Measurements from ENCODE around the gene RNPEP.
"Not testable (repeated sequence)": the region's sequence is repeated elsewhere in the genome, so short reads cannot be mapped to it uniquely, and the experiment has no call there.

Gene RNPEP

DNA sequence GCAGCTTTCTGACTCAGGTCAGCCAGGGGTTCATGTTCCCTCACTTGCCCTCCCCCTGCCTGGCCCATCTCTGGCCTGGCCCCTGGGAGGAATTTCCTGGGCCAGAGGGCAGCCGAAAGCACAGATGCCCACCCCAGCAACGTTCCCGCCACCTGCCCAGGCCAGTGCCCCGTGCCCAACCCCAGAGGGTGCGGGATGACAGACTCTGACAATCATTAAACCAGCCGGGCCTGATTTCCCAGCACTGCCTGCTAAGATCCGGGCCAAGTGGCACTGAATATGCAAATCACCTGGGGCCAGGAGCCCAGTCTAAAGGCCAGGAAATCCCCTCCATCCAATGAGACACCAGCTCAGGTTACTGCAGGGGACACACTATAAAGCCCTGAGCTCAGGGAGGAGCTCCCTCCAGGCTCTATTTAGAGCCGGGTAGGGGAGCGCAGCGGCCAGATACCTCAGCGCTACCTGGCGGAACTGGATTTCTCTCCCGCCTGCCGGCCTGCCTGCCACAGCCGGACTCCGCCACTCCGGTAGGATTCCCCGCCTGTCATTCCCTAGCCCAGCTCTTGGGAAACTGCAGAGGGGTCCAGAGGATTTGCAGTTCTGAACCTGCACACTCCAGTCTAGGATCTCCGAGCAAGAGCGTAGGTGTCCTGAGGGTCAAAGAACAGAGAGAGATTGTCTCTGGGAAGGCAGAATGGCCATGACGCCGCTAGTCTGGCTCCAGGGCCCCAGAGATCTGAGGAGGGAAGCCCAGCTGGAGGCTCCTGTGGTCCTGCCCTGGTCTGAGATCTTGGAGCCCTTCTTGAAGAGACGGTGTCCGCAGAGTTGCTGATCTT lies 27.9 kb downstream of the RNPEP start, which contains the start of gene ELF3:
ELF3 (plus strand) TSS at position 408 of the 836 bp plus-strand sequence. CDS start 550 bp downstream, outside the sequence.
- no peak for DNase-seq (ENCODE audit: low read depth)

DNA sequence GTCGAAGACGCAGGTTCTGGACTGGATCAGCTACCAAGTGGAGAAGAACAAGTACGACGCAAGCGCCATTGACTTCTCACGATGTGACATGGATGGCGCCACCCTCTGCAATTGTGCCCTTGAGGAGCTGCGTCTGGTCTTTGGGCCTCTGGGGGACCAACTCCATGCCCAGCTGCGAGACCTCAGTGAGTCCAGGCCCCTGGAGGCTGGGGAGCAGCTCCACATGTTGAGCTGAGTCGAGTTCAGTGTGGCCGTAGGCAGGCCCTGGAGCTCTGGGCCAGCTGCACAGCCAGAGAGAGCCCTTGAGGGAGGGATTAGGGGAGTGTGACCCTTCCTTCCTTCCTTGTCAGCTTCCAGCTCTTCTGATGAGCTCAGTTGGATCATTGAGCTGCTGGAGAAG lies 29.5 kb downstream of the RNPEP start:
- DNase-seq (ENCODE audit: low read depth), result no peak

DNA sequence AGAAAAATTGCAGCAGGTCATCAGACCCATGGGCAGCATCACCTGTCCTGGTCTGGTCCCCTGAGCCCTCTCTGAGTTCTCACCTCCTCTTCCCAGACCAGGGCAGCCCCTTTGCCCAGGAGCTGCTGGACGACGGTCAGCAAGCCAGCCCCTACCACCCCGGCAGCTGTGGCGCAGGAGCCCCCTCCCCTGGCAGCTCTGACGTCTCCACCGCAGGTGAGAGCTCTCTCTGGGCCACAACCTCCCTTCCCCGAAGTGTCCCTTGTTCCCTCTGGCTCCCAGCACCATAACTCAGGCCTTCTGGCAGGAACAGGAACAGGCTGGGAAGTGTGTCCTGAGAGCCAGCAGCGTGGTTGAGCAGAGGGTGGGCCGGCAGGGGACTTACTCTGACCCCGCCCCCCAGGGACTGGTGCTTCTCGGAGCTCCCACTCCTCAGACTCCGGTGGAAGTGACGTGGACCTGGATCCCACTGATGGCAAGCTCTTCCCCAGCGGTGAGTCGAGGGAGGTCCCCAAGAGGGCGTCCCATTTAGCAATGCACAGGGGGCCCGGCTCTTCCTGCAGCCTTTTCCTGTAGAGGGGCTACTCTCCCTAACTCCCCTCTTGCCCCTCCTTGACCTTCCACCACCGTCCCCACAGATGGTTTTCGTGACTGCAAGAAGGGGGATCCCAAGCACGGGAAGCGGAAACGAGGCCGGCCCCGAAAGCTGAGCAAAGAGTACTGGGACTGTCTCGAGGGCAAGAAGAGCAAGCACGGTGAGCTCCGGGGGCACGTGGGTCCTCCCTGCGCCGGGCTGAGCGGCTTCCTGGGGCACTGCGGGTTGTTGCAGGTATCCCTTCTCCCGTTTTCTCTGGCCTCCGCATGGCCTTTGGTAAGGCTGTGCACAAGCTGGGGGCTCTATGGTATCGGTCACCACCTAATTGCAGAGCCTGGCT lies 30.4 kb downstream of the RNPEP start:
- DNase-seq (ENCODE audit: low read depth), result no peak

DNA sequence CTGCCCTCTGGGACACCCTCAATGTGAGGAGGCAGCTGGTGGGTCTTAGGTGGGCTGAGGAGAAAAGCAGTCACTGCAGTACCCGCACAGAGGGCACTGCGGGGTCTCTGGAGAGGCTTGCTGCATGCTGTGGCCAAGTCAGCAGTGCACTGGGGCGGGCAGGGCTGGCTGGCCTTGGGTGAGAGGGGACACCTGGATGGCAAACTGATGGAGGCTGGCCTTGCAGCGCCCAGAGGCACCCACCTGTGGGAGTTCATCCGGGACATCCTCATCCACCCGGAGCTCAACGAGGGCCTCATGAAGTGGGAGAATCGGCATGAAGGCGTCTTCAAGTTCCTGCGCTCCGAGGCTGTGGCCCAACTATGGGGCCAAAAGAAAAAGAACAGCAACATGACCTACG lies 31.2 kb downstream of the RNPEP start:
- no peak for DNase-seq (ENCODE audit: low read depth)

DNA sequence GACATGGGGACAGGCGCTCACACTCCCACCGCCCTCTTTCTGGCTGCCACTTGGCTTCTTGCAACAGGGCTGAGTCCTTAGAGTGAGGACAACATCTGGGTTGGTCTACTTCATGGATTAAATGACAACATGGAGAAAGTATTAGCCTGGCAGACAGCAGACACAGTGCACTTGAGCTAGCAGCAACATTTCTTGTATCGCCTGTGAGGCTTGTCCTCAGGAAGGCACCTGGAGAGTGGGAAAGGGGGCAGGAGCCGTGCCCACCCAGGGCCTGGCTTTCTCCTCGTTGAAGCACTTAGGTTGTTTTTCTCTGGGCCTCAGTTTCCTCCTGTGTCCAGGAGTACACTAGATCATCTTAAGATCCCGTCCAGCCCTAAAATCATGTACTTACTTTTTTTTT lies 31.6 kb downstream of the RNPEP start:
- no peak for DNase-seq (ENCODE audit: low read depth)

DNA sequence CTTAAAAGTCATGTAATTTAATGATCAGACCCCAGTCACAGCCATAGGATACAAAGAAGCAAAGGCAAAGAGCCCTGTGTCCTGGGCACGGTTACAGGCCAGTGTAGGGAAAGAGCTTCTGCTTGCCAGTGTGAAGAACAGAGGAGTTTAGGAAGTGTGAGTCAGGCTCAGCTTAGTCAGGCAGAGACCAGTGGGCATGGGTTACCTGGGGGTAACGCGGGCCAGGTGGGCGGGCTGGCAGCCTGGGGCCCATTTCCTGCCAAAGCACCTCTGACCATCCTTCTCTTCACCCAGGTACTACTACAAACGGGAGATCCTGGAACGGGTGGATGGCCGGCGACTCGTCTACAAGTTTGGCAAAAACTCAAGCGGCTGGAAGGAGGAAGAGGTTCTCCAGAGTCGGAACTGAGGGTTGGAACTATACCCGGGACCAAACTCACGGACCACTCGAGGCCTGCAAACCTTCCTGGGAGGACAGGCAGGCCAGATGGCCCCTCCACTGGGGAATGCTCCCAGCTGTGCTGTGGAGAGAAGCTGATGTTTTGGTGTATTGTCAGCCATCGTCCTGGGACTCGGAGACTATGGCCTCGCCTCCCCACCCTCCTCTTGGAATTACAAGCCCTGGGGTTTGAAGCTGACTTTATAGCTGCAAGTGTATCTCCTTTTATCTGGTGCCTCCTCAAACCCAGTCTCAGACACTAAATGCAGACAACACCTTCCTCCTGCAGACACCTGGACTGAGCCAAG lies 32.6 kb downstream of the RNPEP start:
- no peak for DNase-seq (ENCODE audit: low read depth)

DNA sequence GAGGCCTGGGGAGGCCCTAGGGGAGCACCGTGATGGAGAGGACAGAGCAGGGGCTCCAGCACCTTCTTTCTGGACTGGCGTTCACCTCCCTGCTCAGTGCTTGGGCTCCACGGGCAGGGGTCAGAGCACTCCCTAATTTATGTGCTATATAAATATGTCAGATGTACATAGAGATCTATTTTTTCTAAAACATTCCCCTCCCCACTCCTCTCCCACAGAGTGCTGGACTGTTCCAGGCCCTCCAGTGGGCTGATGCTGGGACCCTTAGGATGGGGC lies 33.2 kb downstream of the RNPEP start:
- no peak for DNase-seq (ENCODE audit: low read depth)

DNA sequence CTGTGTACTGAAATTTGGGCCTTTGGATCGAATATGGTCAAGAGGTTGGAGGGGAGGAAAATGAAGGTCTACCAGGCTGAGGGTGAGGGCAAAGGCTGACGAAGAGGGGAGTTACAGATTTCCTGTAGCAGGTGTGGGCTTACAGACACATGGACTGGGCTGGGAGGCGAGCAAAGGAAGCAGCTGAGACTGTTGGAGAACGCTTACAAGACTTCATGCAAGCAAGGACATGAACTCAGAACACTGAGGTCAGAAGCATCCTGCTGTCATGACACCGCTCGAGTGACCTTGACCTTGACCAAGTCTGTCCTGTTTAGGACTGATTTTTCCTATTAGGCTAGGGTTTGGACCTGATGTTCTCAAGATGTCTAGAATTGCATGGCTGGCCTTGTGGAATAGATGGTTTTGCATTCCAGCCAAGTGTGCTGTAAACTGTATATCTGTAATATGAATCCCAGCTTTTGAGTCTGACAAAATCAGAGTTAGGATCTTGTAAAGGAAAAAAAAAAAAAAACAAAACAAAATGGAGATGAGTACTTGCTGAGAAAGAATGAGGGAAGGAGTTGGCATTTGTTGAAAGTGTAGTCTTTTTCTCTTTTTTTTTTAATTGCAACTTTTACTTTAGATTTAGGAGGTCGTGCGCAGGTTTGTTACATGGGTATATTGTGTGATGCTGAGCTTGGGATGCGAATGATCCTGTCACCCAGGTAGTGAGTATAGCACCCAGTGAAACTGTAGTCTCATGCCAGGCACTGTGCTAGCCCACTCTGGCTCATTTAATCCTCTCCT lies 33.8 kb downstream of the RNPEP start:
- no peak for DNase-seq (ENCODE audit: low read depth)

DNA sequence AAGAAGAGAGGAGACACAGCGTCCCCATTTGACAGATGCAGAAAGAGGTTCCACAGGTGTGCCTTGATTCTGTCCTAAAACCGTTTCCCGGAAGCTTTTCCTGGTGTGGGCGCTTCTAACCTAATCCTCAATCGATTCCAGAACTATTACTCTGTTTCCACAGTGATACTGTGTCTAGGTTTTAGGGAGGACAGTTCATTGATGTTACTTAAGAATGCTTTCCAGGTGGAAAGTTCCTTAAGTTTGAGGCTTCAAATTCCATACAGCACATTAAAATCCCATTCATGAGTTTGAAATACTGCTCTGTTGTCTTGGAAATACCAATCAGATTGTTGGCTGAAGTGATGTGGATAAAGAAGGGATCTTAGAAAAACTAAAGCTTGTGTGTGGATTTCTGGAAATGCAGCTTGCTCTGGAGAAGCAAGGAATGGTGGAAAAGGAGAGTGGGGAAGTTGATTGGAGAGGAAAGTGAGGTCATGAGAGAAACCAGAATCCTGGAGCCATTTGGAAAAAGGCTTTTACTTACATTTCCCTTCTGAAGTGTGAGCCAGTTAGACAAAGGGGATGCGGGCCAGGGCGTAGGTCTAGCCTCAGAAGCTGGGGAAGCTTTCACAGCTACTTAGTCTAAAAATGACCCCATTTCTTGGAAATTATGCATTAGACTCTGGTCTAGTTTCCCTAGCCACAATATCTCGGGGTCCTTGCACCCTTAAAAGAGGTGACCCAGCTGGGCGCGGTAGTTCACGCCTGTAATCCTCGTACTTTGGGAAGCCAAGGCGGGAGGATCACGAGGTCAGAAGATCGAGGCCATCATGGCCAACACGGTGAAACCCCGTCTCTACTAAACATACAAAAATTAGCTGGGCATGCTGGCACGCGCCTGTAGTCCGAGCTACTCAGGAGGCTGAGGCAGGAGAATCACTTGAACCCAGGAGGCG lies 34.6 kb downstream of the RNPEP start:
- no peak for DNase-seq (ENCODE audit: low read depth)

DNA sequence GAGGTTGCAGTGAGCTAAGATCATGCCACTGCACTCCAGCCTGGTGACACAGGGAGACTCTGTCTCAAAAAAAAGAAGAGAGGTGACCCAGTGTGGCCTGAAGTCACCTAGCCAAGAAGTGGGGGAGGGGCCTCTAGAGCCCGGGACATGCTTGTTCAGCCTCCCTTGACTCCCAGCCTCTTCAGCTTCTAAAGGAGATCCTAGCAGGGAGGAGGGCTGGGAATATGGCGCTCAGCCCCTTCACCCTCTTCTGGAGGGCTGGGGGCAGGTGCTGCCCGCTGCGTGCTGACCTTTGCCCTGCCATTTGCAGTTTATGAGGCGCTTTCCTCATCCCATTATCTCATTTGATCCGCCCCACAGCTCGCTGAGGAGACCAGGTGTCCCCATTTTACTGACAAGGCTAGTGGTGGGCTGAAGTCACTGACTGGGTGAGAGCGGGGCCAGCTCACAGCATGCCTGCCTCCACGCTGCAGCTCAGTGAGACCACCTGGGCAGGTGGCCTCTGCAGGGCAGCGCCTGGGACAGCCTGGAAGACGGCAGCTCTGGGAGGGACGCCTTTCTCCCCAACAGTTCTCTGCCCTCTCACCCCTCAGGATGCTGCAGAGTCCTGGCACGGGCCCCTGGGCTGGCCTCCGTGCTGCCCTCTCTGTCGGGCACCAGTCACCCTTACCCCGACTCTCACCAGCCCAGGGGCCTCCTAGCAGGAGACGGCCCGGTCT lies 35.5 kb downstream of the RNPEP start:
- no peak for DNase-seq (ENCODE audit: low read depth)

DNA sequence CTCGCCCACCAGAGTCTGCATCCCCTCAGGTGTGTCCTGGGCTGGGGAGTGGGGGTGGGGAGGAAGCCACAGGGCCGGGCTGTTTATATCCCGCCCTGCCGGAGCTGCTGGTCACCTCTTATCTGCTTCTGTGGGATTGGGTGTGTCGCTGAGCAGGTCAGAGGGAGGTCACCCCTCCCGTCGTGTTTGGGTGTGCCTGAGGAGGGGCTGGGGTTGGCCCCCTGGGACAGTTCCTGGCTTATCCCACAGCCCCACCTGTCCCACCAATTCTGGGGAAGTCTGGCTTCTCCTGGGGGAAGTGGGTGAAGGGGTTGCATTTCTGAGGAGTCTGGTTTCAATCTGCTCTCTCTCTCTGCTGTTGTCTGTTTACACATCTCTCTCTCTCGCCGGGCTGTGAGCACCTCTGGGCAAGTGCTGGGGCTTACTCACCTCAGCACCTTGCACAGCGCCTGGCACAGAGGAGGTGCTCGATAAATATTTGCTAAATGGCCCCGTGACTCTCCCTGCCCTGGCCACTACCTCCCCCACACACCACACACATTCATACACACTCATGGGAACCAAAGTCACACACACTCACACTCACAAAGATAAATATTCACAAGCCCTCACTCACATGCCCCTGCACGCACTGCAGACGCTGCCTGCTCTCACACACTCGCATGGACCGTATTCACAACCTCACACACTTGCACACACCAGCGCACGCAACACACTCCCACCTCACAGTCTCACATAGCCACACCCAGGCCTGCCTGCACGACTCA lies 36.2 kb downstream of the RNPEP start:
- DNase-seq (ENCODE audit: low read depth), result no peak

DNA sequence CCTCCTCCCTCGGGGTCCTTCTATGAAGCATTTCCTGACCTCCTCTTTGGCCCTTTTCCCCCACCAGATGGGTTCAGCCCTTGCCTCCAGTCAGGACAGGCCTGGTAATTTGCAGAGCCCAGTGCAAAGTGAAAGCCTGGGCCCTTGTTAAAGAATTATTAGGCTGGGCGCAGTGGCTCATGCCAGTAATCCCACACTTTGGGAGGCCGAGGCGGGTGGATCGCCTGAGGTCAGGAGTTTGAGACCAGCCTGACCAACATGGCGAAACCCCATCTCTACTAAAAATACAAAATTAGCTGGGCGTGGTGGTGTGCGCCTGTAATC lies 36.7 kb downstream of the RNPEP start:
- DNase-seq (ENCODE audit: low read depth), result not testable (repeated sequence)

DNA sequence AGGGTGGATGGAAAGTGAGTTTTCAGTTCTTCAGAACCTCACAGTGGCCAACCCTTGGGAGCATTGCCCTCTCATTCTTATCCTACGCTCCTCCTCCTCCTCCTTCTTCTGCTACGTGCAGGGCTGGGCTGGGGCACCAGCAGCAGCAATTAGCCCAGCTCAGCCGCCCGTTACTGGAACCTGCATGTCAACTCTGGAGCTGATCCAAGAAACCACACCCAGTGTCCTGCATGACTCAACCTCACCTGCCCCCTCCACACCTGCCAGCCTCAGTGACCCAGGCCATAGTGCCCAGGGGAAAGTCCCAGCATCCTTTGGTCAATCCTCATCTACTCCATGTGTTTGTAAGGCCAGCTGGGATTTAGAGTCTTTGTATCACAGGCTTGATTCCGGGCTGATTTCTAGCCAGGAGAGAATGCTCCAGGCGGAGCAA lies 40.6 kb downstream of the RNPEP start:
- DNase-seq (ENCODE audit: low read depth), result no peak

DNA sequence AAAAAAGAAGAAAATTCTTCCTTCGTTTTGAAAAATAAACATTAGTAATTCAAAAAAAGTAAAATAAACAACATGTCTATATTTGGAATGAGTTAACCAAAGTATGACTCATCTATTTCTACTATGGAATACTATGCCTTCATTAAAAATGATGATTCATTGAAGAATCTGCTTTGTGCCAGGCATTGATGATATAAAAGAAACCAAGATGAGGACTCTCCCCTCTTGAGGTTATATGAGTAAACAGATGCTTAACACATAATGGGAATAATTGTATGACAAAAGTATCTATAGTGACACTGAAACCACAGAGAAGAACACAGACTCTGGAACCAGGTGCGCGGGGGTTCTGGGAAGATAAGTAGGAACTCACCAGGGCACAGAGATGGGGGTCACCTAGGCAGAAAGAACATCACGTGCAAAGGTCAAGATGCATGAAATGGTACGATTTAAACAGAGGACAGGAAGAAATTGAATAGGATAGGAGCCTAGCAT lies 46.8 kb downstream of the RNPEP start:
- no peak for DNase-seq (ENCODE audit: low read depth)

DNA sequence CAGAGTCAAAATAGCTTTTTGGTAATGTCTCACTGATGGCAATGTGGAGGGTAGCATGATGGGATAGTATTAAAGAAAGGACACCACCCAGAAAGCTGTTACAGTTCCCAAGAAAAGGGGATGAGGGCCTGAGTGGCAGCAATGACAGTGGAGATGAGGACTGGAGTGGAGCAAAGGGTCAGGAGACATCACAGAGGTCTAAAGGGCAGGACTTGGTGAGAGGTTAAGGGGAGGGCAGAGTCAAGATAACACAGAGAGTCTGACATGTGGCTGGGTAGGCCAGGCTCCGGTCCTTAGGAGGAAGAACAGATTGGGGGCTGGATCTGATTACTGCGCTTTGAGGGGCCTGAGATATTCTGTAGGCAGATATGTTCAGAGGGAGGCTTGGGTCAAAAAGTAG lies 47.3 kb downstream of the RNPEP start:
- DNase-seq (ENCODE audit: low read depth), result no peak

DNA sequence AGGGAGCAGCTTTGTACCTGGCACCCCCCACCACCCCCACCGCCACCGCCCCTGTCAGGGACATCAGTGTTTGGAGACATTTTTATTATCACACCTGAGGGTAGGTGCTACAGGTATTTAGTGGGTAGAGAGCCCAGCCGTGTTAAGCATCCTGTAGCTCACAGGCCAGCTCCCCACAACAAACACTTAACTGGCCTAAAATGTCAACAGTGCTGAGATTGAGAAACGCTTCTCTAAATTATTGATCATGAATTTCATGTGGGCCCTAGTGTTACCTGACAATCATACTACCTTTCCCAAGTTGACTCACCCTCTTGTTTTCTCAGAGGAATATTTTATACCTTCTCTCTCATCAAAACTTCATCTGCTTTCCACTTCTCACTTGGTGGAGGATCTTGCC lies 49.3 kb downstream of the RNPEP start:
- DNase-seq (ENCODE audit: low read depth), result no peak

DNA sequence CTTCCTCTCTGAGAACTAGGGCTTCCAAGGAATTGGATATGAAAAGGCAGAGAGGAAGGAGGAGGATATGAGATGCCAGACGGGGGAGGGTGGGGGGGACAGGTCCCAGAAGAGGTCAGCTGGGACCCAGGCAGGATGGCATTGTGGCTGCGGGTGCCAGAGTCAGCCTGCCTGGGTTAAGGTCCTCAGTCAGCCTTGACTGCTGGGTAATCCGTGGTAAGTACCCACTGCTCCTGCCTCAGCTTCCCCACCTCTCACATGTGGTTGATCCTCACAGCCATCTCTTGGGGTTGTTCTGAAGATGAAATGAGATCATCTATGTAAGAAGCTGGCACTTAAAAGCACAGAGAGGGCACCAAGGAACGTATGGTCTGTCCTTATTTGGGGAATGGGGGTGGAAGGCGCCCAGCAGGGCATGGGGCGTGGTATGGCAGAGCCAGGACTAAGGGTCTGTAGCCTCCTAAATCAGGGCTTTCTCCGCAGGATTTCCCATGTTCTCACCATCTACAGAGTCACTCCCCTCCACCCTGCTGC lies 51.8 kb downstream of the RNPEP start:
- no peak for DNase-seq (ENCODE audit: low read depth)

DNA sequence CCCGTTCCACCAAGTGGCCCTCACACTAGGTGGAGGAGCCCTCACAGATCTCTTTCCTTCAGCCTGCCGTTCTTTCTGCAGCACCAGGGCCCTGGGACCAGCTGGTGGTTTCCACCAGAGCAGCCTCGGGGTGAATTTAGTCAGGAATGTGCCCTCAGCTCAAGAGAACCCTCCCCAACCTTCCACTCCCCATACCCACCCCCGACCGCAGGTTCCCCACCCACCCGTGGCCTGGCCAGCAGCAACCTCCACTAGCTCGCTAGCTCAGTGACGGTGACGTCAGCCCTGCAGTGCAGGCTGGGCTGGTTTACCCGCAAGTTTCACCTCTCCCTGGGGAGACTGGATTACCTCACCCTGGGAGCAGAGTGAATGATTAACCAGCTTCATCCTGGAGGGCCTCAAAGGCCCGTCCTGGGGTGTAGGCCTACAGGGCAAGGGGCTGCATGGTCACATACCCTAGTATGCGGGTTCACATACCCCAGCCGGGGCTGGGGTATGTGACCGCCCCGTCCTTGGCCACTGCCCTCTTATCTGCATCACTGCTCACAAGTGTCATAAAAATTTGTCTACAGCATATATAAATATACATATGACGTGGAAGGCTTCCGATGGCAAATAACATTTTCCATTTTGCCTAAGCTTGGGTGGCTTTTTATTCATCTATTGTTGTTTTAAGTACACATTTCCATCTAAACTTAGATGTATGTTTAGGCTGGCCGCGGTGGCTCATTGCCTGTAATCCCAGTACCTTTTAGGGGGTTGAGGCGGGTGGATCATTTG lies 52.4 kb downstream of the RNPEP start:
- DNase-seq (ENCODE audit: low read depth), result no peak

Data from stimulated activated CD8-positive, alpha-beta memory T cell treated with anti-CD3 and anti-CD28 coated beads, Interleukin-15, amount 100 ng/mL, for 1 hour (primary cell).